Activated gamma-delta T cell (primary cell): ENCODE measurements around the gene POLA2.
"Not testable (repeated sequence)": the region's sequence is repeated elsewhere in the genome, so short reads cannot be mapped to it uniquely, and the experiment has no call there.

ENCODE experiments used
- DNase-seq: peaks from one replicate; lab custom pipeline; 2025; lab: John Stamatoyannopoulos, UW

Gene POLA2

GRCh38 chr11:65242389-65242788 is 19.4 kb upstream of the POLA2 start:
- DNase-seq = no peak

GRCh38 chr11:65243797-65244196 is 18.0 kb upstream of the POLA2 start:
- DNase-seq = no peak

- DNase-seq = not testable (repeated sequence)
These were observed 16.7 kb upstream of the POLA2 start for GRCh38 chr11:65245046-65245445.

GRCh38 chr11:65246506-65246905 is 15.3 kb upstream of the POLA2 start:
- no peak for DNase-seq

- DNase-seq = not testable (repeated sequence)
These were observed 13.5 kb upstream of the POLA2 start for GRCh38 chr11:65248184-65248710.

- DNase-seq = no peak
These were observed 10.3 kb upstream of the POLA2 start for GRCh38 chr11:65251476-65251875.

- no peak for DNase-seq
These were observed 7.0 kb upstream of the POLA2 start for GRCh38 chr11:65254724-65255123.

- DNase-seq = no peak
These were observed 2.8 kb upstream of the POLA2 start for GRCh38 chr11:65258988-65259387.

GRCh38 chr11:65260302-65260701 is 1.5 kb upstream of the POLA2 start:
- no peak for DNase-seq

GRCh38 chr11:65260756-65261590 is 789 bp upstream of the POLA2 start:
- DNase-seq = no peak

- DNase-seq = no peak
These were observed 569 bp downstream of the POLA2 start for GRCh38 chr11:65262381-65262680.

GRCh38 chr11:65262776-65263175 is 1.0 kb downstream of the POLA2 start:
- DNase-seq = no peak

- DNase-seq = not testable (repeated sequence)
These were observed 3.0 kb downstream of the POLA2 start for GRCh38 chr11:65264747-65265146.

- no peak for DNase-seq
These were observed 4.4 kb downstream of the POLA2 start for GRCh38 chr11:65266210-65266609.

- DNase-seq = no peak
These were observed 13.2 kb downstream of the POLA2 start for GRCh38 chr11:65274735-65275682.

- no peak for DNase-seq
These were observed 14.1 kb downstream of the POLA2 start for GRCh38 chr11:65275906-65276305.

GRCh38 chr11:65277631-65278277 is 16.0 kb downstream of the POLA2 start:
- no peak for DNase-seq

- DNase-seq = no peak
These were observed 16.6 kb downstream of the POLA2 start for GRCh38 chr11:65278356-65278755.

- DNase-seq = no peak
These were observed 17.5 kb downstream of the POLA2 start for GRCh38 chr11:65279279-65279678.

GRCh38 chr11:65279741-65280440 is 18.1 kb downstream of the POLA2 start:
- no peak for DNase-seq

GRCh38 chr11:65280646-65281045 is 18.9 kb downstream of the POLA2 start:
- no peak for DNase-seq

GRCh38 chr11:65286686-65287085 is 24.9 kb downstream of the POLA2 start:
- no peak for DNase-seq
